Endothelial cell of umbilical vein (primary cell): ENCODE measurements around the gene STRBP. TPM values are rescaled to one million over a fixed set of nuclear protein-coding genes. Genes with fewer than 3 reads are reported as not detected.

Source experiments
- BruUV-seq: library from RNA; stranded (reverse); fragments of 400-500 nt; replicated peaks from 2 replicates; lab custom pipeline; 2021; lab: Mats Ljungman, UMichigan
- CTCF ChIA-PET: fragments of 300-600, 350-600 bp; sonication (Branson Sonifier 250); formaldehyde crosslinking; loops from one replicate; lab custom pipeline; 2021; ENCODE audit warnings: antibody characterized with exemption, inconsistent platforms; lab: Charles Lee
- POLR2A ChIA-PET: fragments of 300-600, 350-600 bp; sonication (Branson Sonifier 250); formaldehyde crosslinking; loops from one replicate; lab custom pipeline; 2021; ENCODE audit warnings: antibody characterized with exemption, inconsistent platforms; lab: Charles Lee
- DNase-seq: peaks from one replicate; pipeline ENCODE4 v3.0.0-alpha.2; 2011; ENCODE audit warnings: low read depth, low spot score
- FAIRE-seq: peaks from 2 replicates; lab custom pipeline; 2011; peaks lifted over from hg19 to GRCh38; lab: Jason Lieb, UNC
- H2AFZ ChIP-seq: 2 replicates; pipeline ENCODE4 v1.6.0; 2012; ENCODE audit warnings: low read depth, low read length, control low read depth, inconsistent platforms
- H3K27ac ChIP-seq: 2 replicates; pipeline ENCODE4 v1.5.1; 2011; ENCODE audit warnings: low read depth, mild to moderate bottlenecking, control low read depth, low read length, moderate library complexity; ENCODE audit not compliant: insufficient read depth
- H3K27me3 ChIP-seq, 2 experiments: 2 replicates each; pipeline versions ENCODE4 v1.6.0 to v1.6.1; 2011; ENCODE audit warnings: low read length in 2 of 2, mixed read lengths in 1 of 2; ENCODE audit not compliant: control insufficient read depth in 2 of 2, insufficient read depth in 2 of 2
- H3K36me3 ChIP-seq, 2 experiments: 2 replicates in 1 of 2; 3 replicates in 1 of 2; pipeline ENCODE4 v1.5.1; 2011; ENCODE audit warnings: low read length in 2 of 2, mild to moderate bottlenecking in 1 of 2, moderate library complexity in 1 of 2; ENCODE audit not compliant: control insufficient read depth in 2 of 2, insufficient read depth in 2 of 2; ENCODE audit errors: extremely low read depth in 1 of 2
- H3K4me1 ChIP-seq: 3 replicates; pipeline ENCODE4 v1.5.1; 2011; ENCODE audit warnings: mild to moderate bottlenecking, low read length; ENCODE audit not compliant: control insufficient read depth, insufficient read depth; ENCODE audit errors: extremely low read depth
- H3K4me2 ChIP-seq: 2 replicates; pipeline ENCODE4 v1.6.1; 2011; ENCODE audit warnings: low read length, control low read depth, mixed read lengths; ENCODE audit not compliant: insufficient read depth
- H3K4me3 ChIP-seq, 3 experiments: fragments of 200-600 bp in 1 of 3; sonication (generic), shearing (Covaris generic) in 1 of 3; replicated peaks in 1 of 3; 2 replicates each; pipeline ENCODE4 v1.5.1; 2011 to 2016; ENCODE audit warnings: control low read depth in 3 of 3, low read length in 3 of 3, mild to moderate bottlenecking in 2 of 3, inconsistent platforms in 1 of 3, low read depth in 1 of 3, moderate library complexity in 1 of 3; ENCODE audit not compliant: insufficient read depth in 1 of 3
- H3K79me2 ChIP-seq: 2 replicates; pipeline ENCODE4 v1.6.0; 2012; ENCODE audit warnings: low read length, inconsistent platforms; ENCODE audit not compliant: control insufficient read depth, insufficient read depth
- H3K9ac ChIP-seq: replicated peaks from 2 replicates; pipeline ENCODE3; 2011; ENCODE audit warnings: low read length, control low read depth; ENCODE audit not compliant: insufficient read depth; ENCODE audit errors: extremely low read depth
- H3K9me1 ChIP-seq: replicated peaks from 3 replicates; pipeline ENCODE4 v1.6.0; 2011; ENCODE audit warnings: mild to moderate bottlenecking, low read length; ENCODE audit not compliant: control insufficient read depth, insufficient read depth; ENCODE audit errors: extremely low read depth
- H3K9me3 ChIP-seq: replicated peaks from 2 replicates; pipeline ENCODE4 v1.5.1; 2012; ENCODE audit warnings: low read length, inconsistent platforms; ENCODE audit not compliant: control insufficient read depth, insufficient read depth
- H4K20me1 ChIP-seq: replicated peaks from 2 replicates; pipeline ENCODE3; 2011; ENCODE audit warnings: mild to moderate bottlenecking, low read length; ENCODE audit not compliant: control insufficient read depth, insufficient read depth; ENCODE audit errors: extremely low read depth
- EZH2 ChIP-seq: IDR thresholded peaks from 2 replicates; pipeline ENCODE4 v1.6.1; 2012; ENCODE audit warnings: borderline replicate concordance, low read depth, mild to moderate bottlenecking, moderate library complexity, low read length, inconsistent platforms; ENCODE audit not compliant: severe bottlenecking
- FOS ChIP-seq: IDR thresholded peaks from 2 replicates; pipeline ENCODE4 v1.6.1; 2011; ENCODE audit warnings: mild to moderate bottlenecking, low read length, moderate library complexity, borderline replicate concordance; ENCODE audit not compliant: insufficient read depth
- GATA2 ChIP-seq: IDR thresholded peaks from 2 replicates; pipeline ENCODE4 v1.7.0; 2011; ENCODE audit warnings: low read depth, mild to moderate bottlenecking, moderate library complexity, mixed read lengths, low read length; ENCODE audit not compliant: insufficient read length, insufficient read depth
- JUN ChIP-seq: IDR thresholded peaks from 2 replicates; pipeline ENCODE4 v1.6.1; 2011; ENCODE audit warnings: borderline replicate concordance, low read depth; ENCODE audit not compliant: insufficient read length, insufficient read depth
- MYC ChIP-seq: IDR thresholded peaks from one replicate; pipeline ENCODE4 v1.6.1; 2011; ENCODE audit warnings: mild to moderate bottlenecking, low read depth, low read length
- POLR2A ChIP-seq: IDR thresholded peaks from 2 replicates; pipeline ENCODE4 v1.6.1; 2012; ENCODE audit warnings: low read depth, mild to moderate bottlenecking, control low read depth, low read length
- POLR2AphosphoS5 ChIP-seq: IDR thresholded peaks from 2 replicates; pipeline ENCODE4 v1.6.1; 2012; ENCODE audit warnings: low read depth, mild to moderate bottlenecking, control low read depth, low read length, moderate library complexity; ENCODE audit not compliant: insufficient read depth
- dilution Hi-C: fragments of 300-500 bp; cut with MboI; formaldehyde crosslinking; loops from one replicate; pipeline ENCODE4 v1.15.0; 2019; ENCODE audit warnings: low sequenced_read_pairs; ENCODE audit not compliant: extremely low pct_ligation_motif_present
- intact Hi-C: fragments of 100-400 bp; cut with micrococcal nuclease; formaldehyde crosslinking; loops from one replicate; pipeline ENCODE4 v1.10.0; 2022
- polyA plus RNA-seq, 4 experiments: library from polyadenylated mRNA; depleted of rRNA in 3 of 4; stranded (reverse) in 3 of 4; unstranded in 1 of 4; fragments of >200 nt; gene quantifications; 2 replicates each; pipeline versions ENCODE4 v1.2.1 to v1.2.3, GENCODE V29; 2011 to 2012; ENCODE audit warnings: missing spikeins in 1 of 4
- total RNA-seq: library from RNA; stranded (reverse); gene quantifications from 2 replicates; pipeline ENCODE4 v1.2.3, GENCODE V29; 2021
- TF ChIP-seq, protein P1 (sequence below): IDR thresholded peaks from 2 replicates; pipeline ENCODE4 v1.6.1; 2011; ENCODE audit not compliant: insufficient read depth, insufficient read length
- TF ChIP-seq, protein P2 (sequence below), 2 donors: IDR thresholded peaks; 1 replicate in 1 of 2; 2 replicates in 1 of 2; pipeline ENCODE4 v1.5.1; 2011; ENCODE audit warnings: low read length in 2 of 2, mild to moderate bottlenecking in 2 of 2, moderate library complexity in 2 of 2, control low read depth in 1 of 2, inconsistent platforms in 1 of 2, low read depth in 1 of 2; ENCODE audit not compliant: insufficient read depth in 1 of 2; ENCODE audit errors: extremely low read depth in 1 of 2

The STRBP gene
- total and polyA plus RNA-seq, 2 donors (not counting 3 experiments of a cell fraction or from before 2014, with no cell fraction given) = 7.7 to 15.4 TPM

DNA sequence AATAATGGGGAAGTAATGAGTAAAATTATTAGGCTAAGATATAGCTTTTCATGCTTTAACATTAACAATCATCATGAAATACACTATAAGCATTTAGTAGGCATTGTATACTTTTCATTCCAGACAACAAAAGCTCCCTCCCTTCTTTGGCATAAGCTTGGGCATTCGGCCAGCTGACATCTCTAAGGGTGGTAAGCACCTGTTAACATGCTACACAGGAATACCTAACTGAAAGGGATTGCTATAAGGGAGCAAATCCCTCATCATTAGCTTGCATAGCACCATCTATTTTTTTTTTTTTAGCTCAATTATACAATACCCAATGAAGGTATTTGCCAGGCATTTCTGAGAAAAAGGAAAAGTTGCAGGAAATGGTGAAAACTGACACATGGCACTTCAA, 16.6 kb downstream of the STRBP start:
- no peak overlapping the region for H3K4me2 ChIP-seq
- BruUV-seq = no TSS peak
- no peaks in the 10 kb centered on the region for H4K20me1 ChIP-seq
- no peaks in the 10 kb centered on the region for H3K36me3 ChIP-seq
- FAIRE-seq (no peak), DNase-seq (no peak)
- H3K4me1 ChIP-seq = peaks cover 1% of the 10 kb centered on the region
- intact Hi-C loops = no loop called here
- no peak overlapping the region for H3K27ac ChIP-seq
- TF ChIP-seq POLR2AphosphoS5 = no peak
- TF ChIP-seq, protein P1, sequence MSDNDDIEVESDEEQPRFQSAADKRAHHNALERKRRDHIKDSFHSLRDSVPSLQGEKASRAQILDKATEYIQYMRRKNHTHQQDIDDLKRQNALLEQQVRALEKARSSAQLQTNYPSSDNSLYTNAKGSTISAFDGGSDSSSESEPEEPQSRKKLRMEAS = no peak
- no peak for TF ChIP-seq MYC
- ChIA-PET POLR2A (no interaction called here), CTCF (interaction anchor here (0.7 to 1.9 kb wide), 5 partner anchors 10 to 31 kb away, joined by 3 to 5 read pairs (median 4); no protein-coding TSS in a partner anchor)
- no peak overlapping the region for H3K9ac ChIP-seq
- H3K27me3 ChIP-seq = no peaks in the 10 kb centered on the region
- dilution Hi-C loops = no loop called here
- no peaks in the 10 kb centered on the region for H3K79me2 ChIP-seq
- no peak overlapping the region for H3K4me3 ChIP-seq
- H3K9me1 ChIP-seq = no peaks in the 10 kb centered on the region
- H3K9me3 ChIP-seq = no peaks in the 10 kb centered on the region
- no peak overlapping the region for H2AFZ ChIP-seq

DNA sequence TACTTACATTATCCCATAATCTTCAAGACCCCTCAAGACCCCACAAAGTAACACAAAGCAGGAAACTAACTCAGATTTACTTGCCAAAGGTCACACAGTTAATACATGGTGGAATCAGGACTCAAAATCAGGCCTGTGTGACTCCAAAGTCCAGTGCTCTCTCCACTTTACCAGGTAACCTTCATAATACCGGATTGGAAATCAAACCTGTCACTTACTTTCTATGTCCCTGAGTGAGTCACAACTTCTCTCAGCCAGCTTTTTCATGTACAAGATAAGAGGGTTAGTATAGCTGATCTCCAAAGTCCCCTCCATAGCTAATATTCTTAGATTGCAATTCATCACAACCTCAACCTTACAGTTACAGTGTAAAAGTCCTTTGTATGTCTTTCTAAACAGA, 17.1 kb downstream of the STRBP start:
- no peaks in the 10 kb centered on the region for H3K79me2 ChIP-seq
- H3K4me2 ChIP-seq = no peak overlapping the region
- dilution Hi-C loops = no loop called here
- no peak overlapping the region for H3K4me3 ChIP-seq
- ChIA-PET CTCF (interaction anchor here (0.7 to 1.9 kb wide), 3 partner anchors 10 to 31 kb away, joined by 3 to 4 read pairs (median 4); no protein-coding TSS in a partner anchor), POLR2A (no interaction called here)
- intact Hi-C loops = no loop called here
- no peak for DNase-seq
- H3K4me1 ChIP-seq = peaks cover 5% of the 10 kb centered on the region
- no peak for FAIRE-seq
- no peaks in the 10 kb centered on the region for H3K27me3 ChIP-seq
- no peak overlapping the region for H2AFZ ChIP-seq
- H3K9ac ChIP-seq = no peak overlapping the region
- H3K36me3 ChIP-seq = no peaks in the 10 kb centered on the region
- no peaks in the 10 kb centered on the region for H3K9me3 ChIP-seq
- no TSS peak for BruUV-seq
- H3K27ac ChIP-seq = no peak overlapping the region
- H4K20me1 ChIP-seq = no peaks in the 10 kb centered on the region
- TF ChIP-seq FOS (no peak), JUN (no peak), POLR2A (no peak), GATA2 (no peak), POLR2AphosphoS5 (no peak), MYC (no peak), EZH2 (no peak)
- TF ChIP-seq, protein P1 = no peak
- TF ChIP-seq, protein P2, sequence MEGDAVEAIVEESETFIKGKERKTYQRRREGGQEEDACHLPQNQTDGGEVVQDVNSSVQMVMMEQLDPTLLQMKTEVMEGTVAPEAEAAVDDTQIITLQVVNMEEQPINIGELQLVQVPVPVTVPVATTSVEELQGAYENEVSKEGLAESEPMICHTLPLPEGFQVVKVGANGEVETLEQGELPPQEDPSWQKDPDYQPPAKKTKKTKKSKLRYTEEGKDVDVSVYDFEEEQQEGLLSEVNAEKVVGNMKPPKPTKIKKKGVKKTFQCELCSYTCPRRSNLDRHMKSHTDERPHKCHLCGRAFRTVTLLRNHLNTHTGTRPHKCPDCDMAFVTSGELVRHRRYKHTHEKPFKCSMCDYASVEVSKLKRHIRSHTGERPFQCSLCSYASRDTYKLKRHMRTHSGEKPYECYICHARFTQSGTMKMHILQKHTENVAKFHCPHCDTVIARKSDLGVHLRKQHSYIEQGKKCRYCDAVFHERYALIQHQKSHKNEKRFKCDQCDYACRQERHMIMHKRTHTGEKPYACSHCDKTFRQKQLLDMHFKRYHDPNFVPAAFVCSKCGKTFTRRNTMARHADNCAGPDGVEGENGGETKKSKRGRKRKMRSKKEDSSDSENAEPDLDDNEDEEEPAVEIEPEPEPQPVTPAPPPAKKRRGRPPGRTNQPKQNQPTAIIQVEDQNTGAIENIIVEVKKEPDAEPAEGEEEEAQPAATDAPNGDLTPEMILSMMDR (IDR thresholded peaks at IDR 0.05; ENCODE audit: extremely low read depth in 1 of 2, insufficient read depth in 1 of 2, low read depth in 1 of 2, low read length in 2 of 2) = no peak
- no peaks in the 10 kb centered on the region for H3K9me1 ChIP-seq
